ENCODE measurements around the gene SCP2D1.

DNA sequence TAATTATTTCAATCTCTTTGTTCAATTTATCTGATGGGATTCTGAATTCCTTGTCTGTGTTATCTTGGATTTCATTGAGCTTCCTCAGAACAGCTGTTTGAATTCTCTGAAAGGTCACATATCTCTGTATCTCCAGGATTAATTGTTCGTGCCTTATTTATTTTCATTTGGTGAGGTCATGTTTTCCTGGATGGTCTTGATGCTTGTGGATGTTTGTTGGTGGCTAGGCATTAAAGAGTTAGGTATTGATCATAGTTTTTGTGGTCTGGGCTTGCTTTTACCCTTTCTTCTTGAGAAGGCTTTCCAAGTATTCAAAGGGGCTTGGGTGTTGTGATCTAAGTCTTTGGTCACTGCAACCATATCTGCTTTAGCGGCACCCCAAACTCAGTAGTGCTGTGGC lies 39.4 kb upstream of the SCP2D1 start:
- TF ChIP-seq POLR2A (IDR thresholded peaks at IDR 0.05) = no peak
- TF ChIP-seq, protein P1, sequence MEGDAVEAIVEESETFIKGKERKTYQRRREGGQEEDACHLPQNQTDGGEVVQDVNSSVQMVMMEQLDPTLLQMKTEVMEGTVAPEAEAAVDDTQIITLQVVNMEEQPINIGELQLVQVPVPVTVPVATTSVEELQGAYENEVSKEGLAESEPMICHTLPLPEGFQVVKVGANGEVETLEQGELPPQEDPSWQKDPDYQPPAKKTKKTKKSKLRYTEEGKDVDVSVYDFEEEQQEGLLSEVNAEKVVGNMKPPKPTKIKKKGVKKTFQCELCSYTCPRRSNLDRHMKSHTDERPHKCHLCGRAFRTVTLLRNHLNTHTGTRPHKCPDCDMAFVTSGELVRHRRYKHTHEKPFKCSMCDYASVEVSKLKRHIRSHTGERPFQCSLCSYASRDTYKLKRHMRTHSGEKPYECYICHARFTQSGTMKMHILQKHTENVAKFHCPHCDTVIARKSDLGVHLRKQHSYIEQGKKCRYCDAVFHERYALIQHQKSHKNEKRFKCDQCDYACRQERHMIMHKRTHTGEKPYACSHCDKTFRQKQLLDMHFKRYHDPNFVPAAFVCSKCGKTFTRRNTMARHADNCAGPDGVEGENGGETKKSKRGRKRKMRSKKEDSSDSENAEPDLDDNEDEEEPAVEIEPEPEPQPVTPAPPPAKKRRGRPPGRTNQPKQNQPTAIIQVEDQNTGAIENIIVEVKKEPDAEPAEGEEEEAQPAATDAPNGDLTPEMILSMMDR (IDR thresholded peaks at IDR 0.05 in 8 of 11, conservative IDR thresholded peaks at IDR 0.05 in 3 of 11) = no peak

Data from spleen (tissue), 7 donors.